Stimulated activated CD8-positive, alpha-beta memory T cell treated with anti-CD3 and anti-CD28 coated beads, Interleukin-7, amount 100 ng/mL, for 24 hours (primary cell): ENCODE data around the gene CACNA2D3.

ENCODE experiments used
- DNase-seq: peaks from one replicate; pipeline ENCODE4 v3.0.0-alpha.2; 2020; ENCODE audit warnings: low read depth

Gene CACNA2D3

DNA sequence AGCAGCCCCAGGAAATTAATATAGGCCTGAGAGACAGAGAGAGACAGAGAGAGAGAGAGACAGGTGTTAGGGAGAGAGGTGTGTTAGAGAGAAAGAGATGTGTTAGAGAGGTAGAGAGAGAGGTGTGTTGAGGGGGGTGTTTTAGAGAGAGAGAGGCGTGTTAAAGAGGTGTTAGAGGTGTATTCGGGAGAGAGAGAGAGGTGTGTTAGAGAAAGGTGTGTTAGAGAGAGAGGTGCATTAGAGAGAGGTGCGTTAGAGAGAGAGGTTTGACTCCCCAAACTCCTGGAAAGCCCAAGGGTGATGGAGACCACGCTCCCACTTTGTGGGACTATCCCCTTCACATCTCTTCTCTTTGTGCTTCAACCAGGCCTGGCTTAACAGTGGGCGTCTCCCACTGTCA is 95.5 kb downstream of the CACNA2D3 start:
- no peak for DNase-seq

DNA sequence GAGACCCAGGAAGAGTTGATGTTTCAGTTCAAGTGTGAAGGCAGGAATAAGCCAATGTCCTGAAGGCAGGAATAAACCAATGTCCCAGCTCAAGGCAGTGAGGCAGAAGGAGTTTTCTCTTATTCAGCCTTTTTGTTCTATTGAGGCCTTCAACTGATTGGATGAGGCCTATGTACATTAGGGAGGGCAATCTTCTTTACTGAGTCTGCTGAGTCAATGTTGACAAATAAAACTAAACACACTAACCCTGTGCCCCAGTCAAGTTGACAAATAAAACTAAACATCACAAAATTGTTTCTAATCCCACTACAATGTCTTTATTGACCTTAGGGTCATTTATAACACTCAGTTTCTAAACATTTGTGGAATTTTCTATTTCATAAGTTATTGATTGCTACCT is 100.0 kb downstream of the CACNA2D3 start:
- no peak for DNase-seq

DNA sequence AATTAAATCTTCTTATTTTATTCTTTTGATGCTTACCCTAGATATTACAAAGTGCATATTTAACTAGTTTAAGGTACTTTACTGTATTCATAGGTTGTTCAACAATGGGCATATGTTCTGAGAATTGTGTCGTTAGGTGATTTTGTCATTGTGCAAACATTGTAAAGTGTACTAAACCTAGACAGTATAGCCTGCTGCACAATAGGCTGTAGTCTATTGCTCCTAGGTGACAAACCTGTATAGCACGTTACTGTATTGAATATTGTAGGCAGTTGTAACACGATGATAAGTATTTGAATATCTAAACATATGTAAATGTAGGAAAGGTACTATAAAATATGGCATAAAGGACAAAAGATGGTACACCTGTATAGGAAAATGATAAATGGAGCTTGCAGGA is 100.7 kb downstream of the CACNA2D3 start:
- no peak for DNase-seq

- DNase-seq = no peak
Observed at GRCh38 chr3:54225841-54226528, 103.6 kb downstream of the CACNA2D3 start.

DNA sequence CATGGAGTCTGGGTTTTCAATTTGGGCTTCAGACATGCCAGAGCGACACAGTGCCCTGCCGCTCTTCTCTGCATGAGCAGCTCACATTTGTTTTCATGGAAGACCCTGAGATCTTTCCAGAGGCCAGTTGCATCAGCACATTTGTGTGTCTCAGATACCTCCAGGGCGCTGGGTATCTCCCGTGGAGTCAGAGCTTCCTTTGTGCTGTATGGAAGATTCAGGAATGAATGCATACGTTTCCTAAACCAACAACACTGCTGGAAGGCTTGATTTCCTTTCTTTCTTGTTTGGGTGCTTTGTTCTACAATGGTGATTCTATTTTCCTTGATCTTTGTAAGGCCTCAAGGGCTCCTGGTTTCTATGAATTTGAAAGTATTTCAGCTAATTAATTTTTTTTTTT is 106.5 kb downstream of the CACNA2D3 start:
- DNase-seq = no peak

GRCh38 chr3:54232618-54233017 is 110.3 kb downstream of the CACNA2D3 start:
- no peak for DNase-seq

- no peak for DNase-seq
Observed at GRCh38 chr3:54235998-54236397, 113.6 kb downstream of the CACNA2D3 start.

DNA sequence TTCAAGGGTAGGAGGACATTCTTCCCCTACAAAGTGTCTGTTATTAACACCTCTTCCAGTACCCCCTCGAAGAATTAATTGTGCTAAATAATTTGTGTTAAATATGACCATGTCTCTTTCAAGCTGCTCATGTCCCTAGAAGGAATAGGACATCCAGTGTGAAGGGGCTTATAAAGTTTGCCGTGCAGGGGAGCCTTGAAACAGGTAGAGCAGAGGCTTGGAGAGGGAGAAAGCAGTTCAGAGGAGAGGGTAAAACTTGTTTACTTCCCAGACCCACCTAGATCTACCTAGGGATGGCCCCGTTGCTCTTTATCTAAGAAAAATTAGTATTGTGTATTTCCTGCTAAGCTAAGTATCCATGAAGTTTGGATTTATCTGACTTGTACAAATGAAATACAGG is 114.8 kb downstream of the CACNA2D3 start:
- no peak for DNase-seq

GRCh38 chr3:54237788-54238502 is 115.6 kb downstream of the CACNA2D3 start:
- no peak for DNase-seq

- DNase-seq = no peak
Observed at GRCh38 chr3:54240309-54240708, 118.0 kb downstream of the CACNA2D3 start.

- DNase-seq = no peak
Observed at GRCh38 chr3:54243056-54243931, 120.9 kb downstream of the CACNA2D3 start.

DNA sequence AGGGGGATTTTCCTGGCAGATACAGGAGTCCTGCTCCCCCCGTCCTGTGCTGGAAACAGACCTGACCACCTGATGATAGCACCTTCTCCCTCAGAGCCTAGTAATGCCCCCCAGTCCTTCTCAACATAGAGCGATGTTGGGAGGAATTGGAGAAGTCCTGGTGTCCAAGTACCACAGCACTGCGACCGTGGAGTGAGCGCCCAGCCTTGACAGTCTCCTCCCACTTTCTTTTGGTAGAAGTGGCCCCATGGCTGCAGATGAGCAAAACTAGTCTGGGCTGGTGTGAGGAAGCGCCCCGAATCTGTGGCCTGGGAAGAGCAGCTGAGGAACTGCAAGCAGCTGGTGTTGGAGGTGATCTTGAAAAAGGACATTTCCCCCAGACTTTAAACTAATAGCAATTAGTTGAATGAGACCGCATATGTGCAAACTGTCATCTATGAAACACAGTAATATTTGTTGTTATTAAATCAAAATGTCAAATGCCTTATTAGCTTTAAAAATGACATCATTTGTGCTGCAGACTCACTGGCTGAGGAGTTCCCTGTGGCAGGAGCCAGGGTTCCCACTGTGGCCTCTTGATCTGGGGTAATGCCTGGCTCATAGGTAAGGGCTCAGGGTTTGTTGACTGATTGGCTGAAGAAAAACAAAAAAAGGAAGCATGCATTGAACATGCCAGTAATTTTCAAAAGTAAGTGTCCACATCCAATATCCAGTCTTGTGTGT is 121.8 kb downstream of the CACNA2D3 start:
- DNase-seq = no peak

- no peak for DNase-seq
Observed at GRCh38 chr3:54251705-54252104, 129.4 kb downstream of the CACNA2D3 start.

DNA sequence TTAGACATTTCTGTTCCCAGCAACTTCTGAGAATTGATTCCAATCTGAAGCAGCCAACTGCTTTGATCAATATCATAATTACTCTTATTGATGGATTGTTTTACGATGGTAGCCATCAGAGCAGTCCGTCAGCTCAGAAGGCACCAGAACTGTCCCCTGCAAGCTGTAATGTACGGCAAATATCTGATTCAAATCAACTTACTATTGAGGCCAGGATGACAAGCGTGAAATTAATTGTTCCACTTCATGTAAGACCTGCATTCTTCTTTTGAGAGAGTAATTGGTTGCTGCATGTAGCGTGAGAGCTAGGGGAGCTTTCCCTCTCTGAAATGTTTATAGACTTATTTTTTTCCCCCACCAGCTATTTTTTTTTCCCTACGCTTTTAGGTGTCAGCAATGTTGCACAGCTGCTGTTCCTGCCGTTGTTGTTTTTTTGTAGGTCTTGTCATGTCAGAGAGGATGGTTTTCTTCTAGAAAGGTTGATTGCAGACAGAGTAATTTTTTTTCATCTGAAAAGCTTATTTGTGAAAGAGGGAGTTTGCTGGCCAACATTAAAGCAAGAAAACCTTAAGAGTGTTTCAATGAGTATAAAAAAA is 134.9 kb downstream of the CACNA2D3 start:
- no peak for DNase-seq

DNA sequence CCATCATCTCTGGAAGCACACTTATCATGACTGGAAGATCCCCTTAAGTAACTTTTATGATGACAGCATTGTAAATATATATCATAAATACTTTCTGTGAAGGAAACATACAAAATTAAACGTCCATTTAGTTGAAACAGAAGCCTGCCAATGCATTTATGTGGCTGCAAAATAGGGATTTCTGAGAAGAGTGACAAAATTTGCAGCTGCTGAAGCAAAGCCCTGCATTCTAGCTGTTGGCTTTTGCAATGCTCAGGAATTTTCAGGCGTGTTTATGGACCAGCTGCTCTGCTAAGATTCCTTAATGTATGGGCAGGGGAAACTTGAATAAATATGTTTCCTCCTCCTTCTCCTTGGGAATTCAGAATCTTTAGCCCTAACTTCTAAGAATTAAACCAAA is 137.3 kb downstream of the CACNA2D3 start:
- DNase-seq = no peak

- DNase-seq = no peak
Observed at GRCh38 chr3:54261141-54261540, 138.8 kb downstream of the CACNA2D3 start.

GRCh38 chr3:54262541-54262940 is 140.2 kb downstream of the CACNA2D3 start:
- no peak for DNase-seq

GRCh38 chr3:54262946-54263345 is 140.6 kb downstream of the CACNA2D3 start:
- no peak for DNase-seq

GRCh38 chr3:54264050-54264449 is 141.7 kb downstream of the CACNA2D3 start:
- no peak for DNase-seq

DNA sequence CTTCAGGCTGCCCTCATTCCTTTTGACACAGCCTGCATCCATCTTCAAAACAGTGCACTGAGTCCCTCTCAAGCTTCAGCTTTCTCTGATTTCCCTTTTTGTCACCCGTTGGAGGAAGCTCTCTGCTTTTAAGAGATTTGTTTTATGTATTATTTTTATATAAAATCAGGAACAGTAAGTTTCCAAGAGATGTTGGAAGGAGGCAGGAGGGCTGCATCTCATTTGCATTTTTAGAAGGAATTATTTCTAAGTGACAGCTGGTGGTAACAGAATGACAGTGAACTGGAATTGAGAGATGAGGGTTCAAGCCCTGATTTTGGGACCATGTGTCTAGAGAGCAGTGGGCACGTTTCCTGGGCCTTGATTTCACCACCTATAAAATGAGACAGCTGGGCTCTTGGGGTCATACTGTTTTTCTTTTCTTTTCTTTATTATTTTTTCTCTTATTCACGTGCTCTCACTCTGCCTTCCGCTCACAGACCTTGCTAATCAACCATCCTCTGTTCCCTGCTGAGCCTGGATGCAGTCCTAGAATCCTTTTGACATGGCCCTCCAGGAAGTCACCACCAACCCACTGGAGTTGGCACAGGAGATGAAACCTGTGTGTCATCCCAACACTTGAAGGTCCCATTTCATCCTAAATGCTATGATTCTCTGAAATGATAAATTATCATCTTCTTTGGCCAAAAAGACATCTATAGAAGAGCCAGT is 148.6 kb downstream of the CACNA2D3 start:
- DNase-seq = no peak

- no peak for DNase-seq
Observed at GRCh38 chr3:54273791-54274190, 151.4 kb downstream of the CACNA2D3 start.
